AG04450 (cell line): ENCODE results near the gene CCDC3. TPM values are rescaled to one million over a fixed set of nuclear protein-coding genes. Genes with fewer than 3 reads are reported as not detected.
"Not testable (repeated sequence)": the region's sequence is repeated elsewhere in the genome, so short reads cannot be mapped to it uniquely, and the experiment has no call there.

Experiments used
- CTCF ChIA-PET: fragments of 300-600, 350-600 bp; formaldehyde crosslinking; extraction: SDS; loops from one replicate; lab custom pipeline; 2022; ENCODE audit warnings: antibody characterized with exemption, inconsistent platforms; lab: Charles Lee
- POLR2A ChIA-PET: fragments of 350-600 bp; formaldehyde crosslinking; extraction: SDS; loops from one replicate; lab custom pipeline; 2021; ENCODE audit warnings: antibody characterized with exemption, inconsistent platforms; lab: Yijun Ruan, JAX
- DNase-seq: peaks from one replicate; pipeline ENCODE4 v3.0.0-alpha.2; 2011; ENCODE audit warnings: low read depth, low spot score
- H3K27ac ChIP-seq: one replicate; pipeline ENCODE4 v1.5.1; 2012; ENCODE audit warnings: low read depth, low read length, control low read depth
- H3K27me3 ChIP-seq: one replicate; pipeline ENCODE4 v1.6.0; 2012; ENCODE audit warnings: low read length; ENCODE audit not compliant: control insufficient read depth, insufficient read depth
- H3K4me3 ChIP-seq: 2 replicates; pipeline ENCODE4 v1.5.1; 2011; ENCODE audit warnings: mild to moderate bottlenecking, low read depth, low read length, control low read depth
- H3K9me3 ChIP-seq: 2 replicates; pipeline ENCODE4 v1.5.1; 2012; ENCODE audit warnings: low read length; ENCODE audit not compliant: control insufficient read depth, insufficient read depth
- polyA plus RNA-seq: library from polyadenylated mRNA; depleted of rRNA; stranded (reverse); fragments of >200 nt; gene quantifications from 2 replicates; pipeline ENCODE4 v1.2.3, GENCODE V29; 2011
- TF ChIP-seq, protein P1 (sequence below): IDR thresholded peaks from 2 replicates; pipeline ENCODE4 v1.5.1; 2011; ENCODE audit warnings: low read depth, low read length, control low read depth, inconsistent platforms

The CCDC3 gene
- polyA plus RNA-seq, 1 experiment = 3.3 TPM

DNA sequence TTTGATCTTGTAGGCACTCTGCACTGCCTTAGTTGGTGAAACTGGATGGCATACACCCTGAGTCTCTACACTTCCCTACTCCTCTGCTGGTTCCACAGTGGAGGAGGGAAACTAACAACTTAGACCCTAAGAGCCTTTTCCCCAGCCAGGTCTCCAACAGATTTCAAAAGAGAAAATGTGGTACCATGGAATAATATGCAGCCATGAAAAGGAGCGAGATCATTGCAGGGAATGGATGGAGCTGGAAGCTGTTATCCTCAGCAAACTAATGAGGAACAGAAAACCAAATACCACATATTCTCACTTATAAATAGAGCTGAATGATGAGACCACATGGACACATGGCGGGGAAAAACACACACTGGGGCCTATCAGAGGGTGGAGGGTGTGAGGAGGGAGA, 36.3 kb upstream of the CCDC3 start:
- Histone ChIP-seq H3K9me3 (no peaks in the 10 kb centered on the region), H3K4me3 (no peak overlapping the region), H3K27ac (no peak overlapping the region), H3K27me3 (peaks cover 10% of the 10 kb centered on the region)
- POLR2A ChIA-PET = no interaction called here
- CTCF ChIA-PET = no interaction called here
- TF ChIP-seq, protein P1, sequence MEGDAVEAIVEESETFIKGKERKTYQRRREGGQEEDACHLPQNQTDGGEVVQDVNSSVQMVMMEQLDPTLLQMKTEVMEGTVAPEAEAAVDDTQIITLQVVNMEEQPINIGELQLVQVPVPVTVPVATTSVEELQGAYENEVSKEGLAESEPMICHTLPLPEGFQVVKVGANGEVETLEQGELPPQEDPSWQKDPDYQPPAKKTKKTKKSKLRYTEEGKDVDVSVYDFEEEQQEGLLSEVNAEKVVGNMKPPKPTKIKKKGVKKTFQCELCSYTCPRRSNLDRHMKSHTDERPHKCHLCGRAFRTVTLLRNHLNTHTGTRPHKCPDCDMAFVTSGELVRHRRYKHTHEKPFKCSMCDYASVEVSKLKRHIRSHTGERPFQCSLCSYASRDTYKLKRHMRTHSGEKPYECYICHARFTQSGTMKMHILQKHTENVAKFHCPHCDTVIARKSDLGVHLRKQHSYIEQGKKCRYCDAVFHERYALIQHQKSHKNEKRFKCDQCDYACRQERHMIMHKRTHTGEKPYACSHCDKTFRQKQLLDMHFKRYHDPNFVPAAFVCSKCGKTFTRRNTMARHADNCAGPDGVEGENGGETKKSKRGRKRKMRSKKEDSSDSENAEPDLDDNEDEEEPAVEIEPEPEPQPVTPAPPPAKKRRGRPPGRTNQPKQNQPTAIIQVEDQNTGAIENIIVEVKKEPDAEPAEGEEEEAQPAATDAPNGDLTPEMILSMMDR = no peak
- no peak for DNase-seq

DNA sequence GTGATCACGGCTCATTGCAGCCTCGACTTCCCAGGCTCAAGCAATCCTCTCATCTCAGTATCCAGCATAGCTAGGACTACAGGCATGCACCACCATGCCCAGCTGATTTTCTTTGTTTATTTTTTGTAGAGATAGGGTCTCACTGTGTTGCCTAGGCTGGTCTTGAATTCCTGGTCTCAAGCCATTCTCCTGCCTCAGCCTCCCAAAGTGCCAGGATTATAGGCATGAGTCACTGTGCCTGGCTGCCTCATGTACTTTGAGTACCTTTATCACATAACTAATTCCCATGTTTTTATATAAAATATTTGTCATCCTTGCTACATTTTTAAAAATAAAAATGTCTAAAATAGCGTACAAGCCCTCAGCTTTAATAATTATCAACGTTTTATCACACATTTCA, 35.3 kb upstream of the CCDC3 start:
- POLR2A ChIA-PET = no interaction called here
- no peak overlapping the region for H3K4me3 ChIP-seq
- H3K27me3 ChIP-seq = peaks cover 10% of the 10 kb centered on the region
- H3K9me3 ChIP-seq = no peaks in the 10 kb centered on the region
- CTCF ChIA-PET = no interaction called here
- H3K27ac ChIP-seq = no peak overlapping the region
- TF ChIP-seq, protein P1 = no peak
- no peak for DNase-seq

DNA sequence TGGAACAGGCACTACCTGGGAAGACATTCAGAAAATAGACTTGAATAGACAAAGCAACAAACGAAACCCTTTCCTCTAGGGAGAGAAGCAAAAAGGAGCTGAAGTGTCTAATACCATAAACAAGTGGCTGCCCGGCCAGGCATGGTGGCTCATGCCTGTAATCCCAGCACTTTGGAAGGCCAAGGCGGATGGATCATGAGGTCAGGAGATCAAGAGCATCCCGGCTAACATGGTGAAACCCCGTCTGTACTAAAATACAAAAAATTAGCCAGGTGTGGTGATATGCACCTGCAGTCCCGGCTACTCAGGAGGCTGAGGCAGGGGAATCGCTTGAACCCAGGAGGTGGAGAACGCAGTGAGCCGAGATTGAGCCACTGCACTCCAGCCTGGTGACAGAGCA, 34.2 kb upstream of the CCDC3 start:
- H3K4me3 ChIP-seq, POLR2A ChIA-PET, H3K9me3 ChIP-seq, H3K27ac ChIP-seq, DNase-seq: not testable (repeated sequence)
- peaks cover 10% of the 10 kb centered on the region for H3K27me3 ChIP-seq
- CTCF ChIA-PET = interaction anchor here (0.6 kb wide), 1 partner anchor 20 kb away, joined by 5 read pairs; no protein-coding TSS in a partner anchor

DNA sequence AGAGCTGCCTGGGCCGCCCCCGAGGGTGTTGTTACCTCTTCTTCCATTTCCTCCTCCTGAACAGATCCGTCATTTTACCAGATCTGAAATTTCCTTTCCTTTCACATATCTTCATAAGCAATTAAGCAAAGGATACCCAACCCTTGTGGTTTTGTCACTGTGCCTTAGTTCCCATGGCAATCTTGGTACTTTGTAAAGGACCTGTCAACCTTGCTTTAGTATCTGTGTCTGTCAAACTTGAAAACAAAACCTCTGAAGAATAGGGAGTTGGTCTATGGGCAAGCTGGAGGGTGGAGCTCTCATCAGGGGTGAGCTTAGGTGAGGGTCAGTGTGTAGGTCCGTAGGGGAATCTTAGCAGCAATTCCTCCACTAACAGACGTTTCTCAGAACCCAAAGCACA, 25.4 kb upstream of the CCDC3 start:
- Histone ChIP-seq H3K27me3 (no peaks in the 10 kb centered on the region), H3K9me3 (peaks cover 5% of the 10 kb centered on the region; the same call in 1 of the 2 replicates)
- CTCF ChIA-PET = no interaction called here

DNA sequence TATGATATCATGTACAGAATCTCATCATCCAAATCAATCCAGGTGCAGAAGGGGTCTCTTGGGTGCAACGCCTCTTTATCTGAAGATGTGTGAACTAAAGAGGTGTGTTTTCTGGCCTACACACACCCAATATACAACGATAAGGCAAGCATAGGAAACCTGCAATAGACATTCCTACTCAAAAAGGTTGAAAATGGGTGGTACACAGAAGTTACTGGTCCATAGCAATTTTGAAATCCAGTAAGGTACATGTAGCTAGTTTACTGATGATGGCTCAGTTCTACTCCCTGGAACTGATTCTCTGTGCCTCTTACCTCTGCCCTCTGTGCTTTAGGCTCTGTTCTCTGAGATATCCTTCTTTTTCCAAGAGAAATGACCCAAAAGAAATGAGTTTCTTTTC, 22.2 kb upstream of the CCDC3 start:
- no peak for DNase-seq
- no peak overlapping the region for H3K27ac ChIP-seq
- H3K9me3 ChIP-seq = peaks cover 5% of the 10 kb centered on the region; the same call in 1 of the 2 replicates
- CTCF ChIA-PET = interaction anchor here (0.6 kb wide), 1 partner anchor 337 kb away, joined by 3 read pairs; no protein-coding TSS in a partner anchor
- no peak overlapping the region for H3K4me3 ChIP-seq
- POLR2A ChIA-PET = interaction anchor here (0.7 kb wide), 1 partner anchor 644 kb away, joined by 3 read pairs; no protein-coding TSS in a partner anchor
- TF ChIP-seq, protein P1 = no peak
- H3K27me3 ChIP-seq = no peaks in the 10 kb centered on the region

More for the DNA sequence above, 25.4 kb upstream of the CCDC3 start:
- DNase-seq = no peak
- TF ChIP-seq, protein P1 = no peak
- H3K4me3 ChIP-seq = no peak overlapping the region
- no peak overlapping the region for H3K27ac ChIP-seq
- POLR2A ChIA-PET = no interaction called here
